NK-92 (cell line): Measurements from ENCODE around the gene TIMM9.
"Not testable (repeated sequence)": the region's sequence is repeated elsewhere in the genome, so short reads cannot be mapped to it uniquely, and the experiment has no call there.

Experiments
- DNase-seq: peaks from one replicate; lab custom pipeline; 2025; ENCODE audit not compliant: unreplicated experiment; lab: John Stamatoyannopoulos, UW

The TIMM9 gene

DNA sequence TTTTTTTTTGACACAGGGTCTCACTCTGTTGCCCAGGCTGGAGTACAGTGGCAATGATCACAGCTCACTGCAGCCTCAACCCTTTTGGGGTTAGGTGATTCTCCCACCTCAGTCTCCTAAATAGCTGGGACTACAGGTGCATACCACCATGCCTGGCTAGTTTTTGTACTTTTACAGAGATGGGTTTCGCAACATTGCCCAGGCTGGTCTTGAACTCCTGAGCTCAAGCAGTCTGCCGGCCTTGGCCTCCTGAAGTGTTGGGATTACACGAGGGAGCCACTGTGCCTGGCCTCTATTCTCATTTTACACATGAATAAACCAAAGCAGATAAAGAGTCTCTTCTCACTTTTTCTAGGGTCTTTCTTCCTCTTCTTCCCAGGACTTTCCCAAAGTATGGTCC lies 28.4 kb downstream of the TIMM9 start:
- no peak for DNase-seq

DNA sequence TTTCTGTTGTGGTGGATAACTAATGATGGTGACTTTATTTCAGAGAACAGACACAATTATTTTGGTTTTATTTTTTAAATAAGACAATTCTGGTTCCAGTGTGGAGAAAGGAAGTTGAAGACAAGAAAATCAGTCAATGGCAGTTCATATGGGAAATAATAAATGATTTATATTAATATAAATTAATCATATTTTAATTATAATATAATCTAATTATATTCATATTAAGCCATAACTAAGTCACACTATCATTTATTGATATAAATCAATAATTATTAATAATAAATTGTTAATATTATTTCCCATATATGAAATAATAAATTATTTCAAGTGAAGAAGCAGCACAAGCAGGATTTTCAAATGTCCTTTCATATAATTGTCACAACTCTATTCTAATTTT lies 28.8 kb downstream of the TIMM9 start:
- no peak for DNase-seq

DNA sequence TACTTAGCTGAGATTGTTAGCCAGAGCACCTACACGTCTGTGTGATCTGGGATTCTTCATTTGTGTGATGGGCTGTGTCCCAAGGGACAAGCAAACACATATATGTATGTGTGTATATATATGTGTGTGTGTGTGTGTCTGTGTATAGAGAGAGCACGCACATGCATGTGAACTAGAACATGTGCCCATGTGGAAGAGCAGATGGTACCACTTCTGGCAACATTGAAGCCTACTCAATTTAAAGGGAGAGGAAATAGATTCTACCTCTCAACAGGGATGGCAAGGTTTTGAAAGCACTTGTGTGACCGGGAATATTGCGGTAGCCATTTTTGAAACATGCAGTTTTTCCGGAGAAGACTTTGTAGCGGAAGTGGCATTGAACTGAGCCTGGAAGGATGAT lies 30.2 kb downstream of the TIMM9 start:
- no peak for DNase-seq

DNA sequence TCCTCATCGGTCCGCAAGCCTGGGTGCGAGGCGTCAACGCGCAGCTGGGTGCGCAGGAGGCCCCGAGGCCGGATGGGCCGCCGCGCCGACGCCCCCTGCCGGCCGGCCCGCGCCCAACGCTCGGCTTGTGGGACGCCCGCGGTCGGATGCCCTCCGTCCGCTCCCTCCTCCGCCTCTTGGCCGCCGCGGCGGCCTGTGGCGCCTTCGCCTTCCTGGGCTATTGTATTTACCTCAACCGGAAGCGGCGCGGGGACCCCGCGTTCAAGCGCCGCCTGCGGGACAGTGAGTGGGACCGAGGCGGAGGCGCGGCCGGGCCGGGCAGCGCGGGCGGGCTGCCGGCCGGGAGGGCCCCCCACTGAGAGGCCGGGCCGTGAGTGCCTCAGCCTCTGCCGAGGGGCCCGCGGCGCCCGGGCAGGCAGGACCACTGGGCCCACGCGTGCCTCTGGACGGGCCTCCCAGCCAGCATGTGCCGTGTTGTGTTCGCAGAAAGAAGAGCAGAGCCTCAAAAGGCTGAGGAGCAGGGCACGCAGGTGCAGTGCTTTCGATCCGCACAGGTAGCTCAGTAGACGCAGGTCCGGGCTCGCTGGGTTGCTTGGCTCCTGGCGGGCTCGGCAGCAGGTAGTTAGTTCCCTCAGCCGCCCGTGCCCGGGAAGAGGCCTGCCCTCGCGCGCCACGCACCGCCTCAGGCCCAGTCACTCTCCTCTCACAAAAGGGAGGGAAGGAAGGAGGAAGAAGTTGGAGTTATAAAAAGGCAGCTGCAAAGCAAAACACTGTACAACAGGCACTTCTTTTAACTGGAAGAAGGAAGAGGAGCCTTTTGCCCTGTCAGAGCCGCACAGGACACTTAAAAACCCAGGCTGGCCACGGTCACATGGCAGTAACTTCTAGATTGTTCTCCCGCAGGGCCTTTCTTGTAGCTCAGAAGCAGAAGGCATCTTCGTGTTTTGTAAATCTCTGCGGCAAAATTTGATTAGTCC lies 31.2 kb downstream of the TIMM9 start, which contains the start of gene TOMM20L:
TOMM20L (plus strand) TSS at position 119 of the 977 bp plus-strand sequence; CDS start at position 147, 28 bp downstream.
- no peak for DNase-seq

DNA sequence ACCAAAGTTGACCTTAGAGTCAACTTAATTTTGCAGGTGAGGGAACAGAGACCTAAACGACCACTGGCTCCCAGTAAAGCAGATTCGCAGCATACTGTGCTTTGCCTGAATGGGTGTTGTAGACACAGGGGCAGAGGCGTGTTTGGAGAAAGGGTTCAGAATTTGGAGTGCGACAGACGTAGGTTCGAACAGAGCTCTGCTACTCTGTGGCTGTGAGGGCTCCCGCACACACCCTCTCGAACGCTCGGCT lies 31.8 kb downstream of the TIMM9 start:
- no peak for DNase-seq

DNA sequence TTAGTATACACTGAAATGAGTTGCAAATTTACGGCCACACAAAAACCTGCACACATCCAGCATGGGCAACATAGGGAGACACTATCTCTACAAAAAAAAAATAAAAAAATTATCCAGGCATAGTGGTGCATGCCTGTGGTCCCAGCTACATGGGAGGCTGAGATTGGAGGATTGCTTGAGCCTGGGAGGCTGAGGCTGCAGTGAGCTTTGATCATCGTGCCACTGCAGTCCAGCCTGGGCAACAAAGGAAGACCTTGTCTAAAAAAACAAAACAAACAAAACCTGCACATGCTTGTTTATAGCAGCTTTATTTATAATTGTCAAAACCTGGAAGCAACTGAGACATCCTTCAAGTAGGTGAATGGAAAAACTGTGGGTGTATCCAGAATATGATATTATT lies 36.5 kb downstream of the TIMM9 start:
- DNase-seq = no peak

DNA sequence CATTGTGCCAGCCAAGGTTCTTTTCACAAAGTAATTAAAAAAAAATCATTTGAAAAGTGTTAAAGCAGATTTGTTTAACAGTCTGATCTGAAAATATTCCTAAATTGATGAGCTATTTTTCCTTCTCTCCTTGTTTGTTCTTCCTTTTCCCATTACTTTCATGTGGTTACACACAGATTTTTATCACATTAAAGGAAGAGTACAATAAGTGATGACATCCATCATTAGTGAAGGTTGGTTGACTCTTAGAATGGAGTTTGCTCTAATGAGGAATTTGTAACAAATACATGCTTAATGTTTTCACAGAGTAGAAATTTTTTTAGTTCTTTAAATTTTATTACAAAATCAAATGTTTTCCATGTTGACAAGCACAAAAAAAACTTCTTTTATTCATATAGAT lies 50.5 kb downstream of the TIMM9 start:
- no peak for DNase-seq

DNA sequence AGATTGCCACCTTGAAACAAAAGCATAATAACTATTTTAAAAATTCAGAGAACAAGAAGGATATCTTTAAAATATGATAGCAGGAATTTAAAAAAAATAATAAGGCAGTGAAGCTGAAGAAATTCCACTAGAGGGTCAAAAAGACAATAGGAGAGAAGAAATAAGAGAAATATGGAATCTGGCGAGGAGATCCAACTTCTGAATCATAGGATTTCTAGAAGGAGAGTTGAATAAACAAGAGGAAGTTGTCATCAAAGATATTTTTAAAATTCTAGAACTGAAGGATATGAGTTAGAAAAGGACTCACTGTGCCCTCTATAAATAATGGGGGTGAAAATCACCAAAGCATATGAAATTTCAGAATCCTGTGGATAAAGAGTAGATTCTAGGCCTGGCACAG lies 58.4 kb downstream of the TIMM9 start:
- DNase-seq = no peak

DNA sequence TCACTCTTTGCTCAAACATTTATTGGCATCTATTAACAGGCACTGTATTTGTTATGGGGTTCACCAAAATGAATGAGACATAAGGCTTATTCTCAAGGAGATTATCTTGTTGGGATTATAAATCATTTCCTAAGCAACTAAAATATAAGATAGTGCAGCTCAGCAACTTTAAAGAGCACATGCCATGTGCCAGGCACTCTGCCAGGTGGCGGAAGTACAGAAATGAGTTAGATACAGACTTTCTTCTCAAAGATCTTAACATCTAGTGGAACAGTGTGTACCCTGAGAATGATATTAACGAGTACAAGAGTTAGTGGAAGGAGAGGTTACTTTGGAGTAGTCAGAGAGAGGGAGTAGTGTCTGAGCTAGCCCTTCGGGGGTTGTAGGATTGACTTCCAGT lies 60.0 kb downstream of the TIMM9 start:
- no peak for DNase-seq

DNA sequence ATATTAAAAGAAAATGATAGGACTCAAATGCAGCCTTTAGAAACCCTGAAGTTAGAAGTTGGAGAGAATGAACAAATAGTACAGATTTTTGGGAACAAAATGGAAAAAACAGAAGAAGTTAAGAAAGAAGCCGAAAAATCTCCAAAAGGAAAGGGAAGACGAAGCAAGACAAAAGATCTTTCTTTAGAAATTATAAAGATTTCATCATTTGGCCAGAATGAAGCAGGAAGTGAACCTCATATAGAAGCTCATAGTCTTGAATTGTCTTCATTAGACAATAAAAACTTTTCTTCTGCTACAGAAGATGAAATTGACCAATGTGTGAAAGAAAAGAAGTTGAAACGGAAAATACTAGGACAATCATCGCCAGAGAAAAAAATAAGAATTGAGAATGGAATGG lies 63.0 kb downstream of the TIMM9 start:
- DNase-seq = no peak

DNA sequence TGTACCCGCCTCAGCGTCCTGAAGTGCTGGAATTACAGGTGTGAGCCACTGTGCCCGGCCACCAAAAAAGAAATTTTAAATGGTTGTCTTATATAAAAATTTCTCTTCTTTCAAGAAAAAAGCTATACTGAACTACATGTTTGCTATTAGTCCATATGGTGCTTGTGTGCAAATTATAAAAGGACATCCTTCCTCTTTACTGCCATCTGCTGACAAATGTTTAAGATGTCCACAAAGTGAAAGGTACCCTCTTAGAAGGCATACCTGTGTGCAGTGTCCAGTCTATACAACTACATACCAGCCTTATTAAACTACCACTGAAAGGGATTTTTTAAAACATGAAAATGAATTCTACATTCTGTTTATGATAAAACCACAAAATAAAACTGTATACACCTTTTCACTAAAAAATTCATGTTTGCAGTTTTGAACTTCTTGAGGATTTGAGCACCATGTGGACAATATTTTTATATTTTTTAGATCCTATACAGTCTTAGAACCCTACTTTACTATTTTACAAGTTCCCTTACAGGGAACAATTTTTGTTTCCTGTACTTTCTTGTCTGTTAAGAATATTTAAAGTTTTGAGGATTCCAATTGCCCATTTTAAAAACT lies 64.4 kb downstream of the TIMM9 start:
- DNase-seq = no peak

DNA sequence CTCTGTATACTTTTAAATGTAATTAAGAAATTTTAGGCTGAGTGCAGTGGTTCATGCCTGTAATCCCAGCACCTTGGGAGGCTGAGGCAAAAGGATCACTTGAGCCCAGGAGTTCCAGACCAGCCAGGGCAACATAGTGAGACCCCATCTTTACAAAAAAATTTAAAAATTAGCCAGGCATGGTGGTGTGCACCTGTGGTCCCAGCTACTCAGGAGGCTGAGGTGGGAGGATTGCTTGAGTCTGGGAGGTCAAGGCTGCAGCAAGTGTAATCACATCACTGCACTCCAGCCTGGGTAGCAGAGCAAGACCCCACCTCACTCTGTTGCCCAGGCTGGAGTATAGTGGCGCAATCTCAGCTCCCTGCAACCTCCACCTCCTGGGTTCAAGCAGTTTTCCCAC lies 65.1 kb downstream of the TIMM9 start:
- not testable (repeated sequence) for DNase-seq
